ENCODE measurements around the gene WDR64.
"Not testable (repeated sequence)": the region's sequence is repeated elsewhere in the genome, so short reads cannot be mapped to it uniquely, and the experiment has no call there.

WDR64 gene

DNA sequence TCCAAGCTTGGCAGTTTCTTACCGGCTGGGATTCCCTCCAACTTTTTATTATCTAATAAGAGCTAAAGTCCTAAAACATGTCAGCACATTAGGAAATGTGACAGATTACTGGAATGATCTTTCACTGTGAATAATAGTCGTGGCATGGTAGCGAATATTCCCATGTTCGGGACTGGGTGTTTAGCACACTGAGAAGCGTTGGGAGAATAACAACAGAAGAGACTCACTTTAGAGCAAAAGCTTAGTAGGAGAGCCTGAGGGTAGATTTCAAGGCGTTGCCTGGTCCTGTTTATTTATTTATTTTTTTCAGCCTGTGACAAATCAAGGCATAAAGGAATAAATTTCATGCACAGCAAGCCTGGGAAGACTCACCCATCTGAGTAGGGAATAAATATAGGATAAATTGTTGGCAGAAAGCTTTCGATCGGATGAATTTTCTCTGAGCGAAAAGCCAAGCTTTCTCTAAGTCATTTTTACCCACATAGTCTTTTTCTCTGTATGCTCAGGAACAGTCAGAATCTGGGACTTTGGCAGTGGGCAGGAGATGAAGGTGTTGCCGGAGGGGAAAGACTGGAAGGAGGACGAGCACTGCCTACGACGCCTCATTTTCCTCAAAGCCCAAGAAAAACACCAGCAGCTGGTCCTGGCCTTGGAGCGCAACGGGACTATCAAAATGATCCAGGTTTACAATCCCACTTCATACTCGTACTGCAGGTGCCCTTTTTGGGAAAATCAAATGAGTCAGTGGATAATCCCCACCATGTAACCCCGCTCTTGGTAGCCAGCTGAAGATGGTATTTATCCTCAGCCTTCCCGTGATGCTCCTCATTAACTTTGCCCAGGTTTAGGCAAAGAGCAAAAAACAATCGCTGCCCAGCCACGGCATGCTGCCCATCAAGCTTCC, 97.2 kb downstream of the WDR64 start:
- no peak for DNase-seq

DNA sequence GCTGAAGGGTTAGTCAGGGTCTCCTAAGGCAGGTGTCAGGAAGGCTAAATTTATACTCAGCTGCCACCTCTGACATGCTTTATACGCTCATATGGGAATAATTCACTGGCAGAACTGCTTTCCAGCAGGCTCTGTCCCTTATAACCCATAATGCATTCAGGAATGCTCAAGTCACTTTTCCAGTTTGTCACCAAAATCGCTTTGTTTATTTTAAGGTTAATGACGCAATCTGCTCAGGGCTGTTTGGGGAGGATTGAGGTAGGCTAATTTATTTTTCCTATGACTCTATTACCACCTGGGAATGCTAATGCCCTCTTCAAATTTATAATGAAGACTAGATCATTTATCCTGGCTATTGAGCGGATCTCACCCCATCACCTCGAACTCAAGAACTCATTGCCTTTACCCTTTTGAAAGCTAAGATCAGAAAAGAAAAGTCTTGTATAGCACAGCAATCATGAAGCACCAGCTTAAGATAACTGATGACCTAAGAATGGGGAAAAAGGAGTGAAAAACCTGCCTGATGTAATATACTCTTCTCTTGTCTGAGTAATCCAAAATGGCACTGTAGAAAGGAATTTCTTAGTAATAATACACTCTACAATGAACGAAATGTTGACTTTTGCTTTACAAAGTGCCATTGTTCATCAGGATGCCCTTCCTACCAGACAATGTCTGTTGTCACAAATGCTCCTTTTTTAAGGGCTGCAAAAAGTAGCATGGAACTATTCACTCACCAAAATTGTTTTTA, 98.0 kb downstream of the WDR64 start:
- DNase-seq = no peak

GRCh38 chr1:241751524-241751923, 99.4 kb downstream of the WDR64 start:
- no peak for DNase-seq

DNA sequence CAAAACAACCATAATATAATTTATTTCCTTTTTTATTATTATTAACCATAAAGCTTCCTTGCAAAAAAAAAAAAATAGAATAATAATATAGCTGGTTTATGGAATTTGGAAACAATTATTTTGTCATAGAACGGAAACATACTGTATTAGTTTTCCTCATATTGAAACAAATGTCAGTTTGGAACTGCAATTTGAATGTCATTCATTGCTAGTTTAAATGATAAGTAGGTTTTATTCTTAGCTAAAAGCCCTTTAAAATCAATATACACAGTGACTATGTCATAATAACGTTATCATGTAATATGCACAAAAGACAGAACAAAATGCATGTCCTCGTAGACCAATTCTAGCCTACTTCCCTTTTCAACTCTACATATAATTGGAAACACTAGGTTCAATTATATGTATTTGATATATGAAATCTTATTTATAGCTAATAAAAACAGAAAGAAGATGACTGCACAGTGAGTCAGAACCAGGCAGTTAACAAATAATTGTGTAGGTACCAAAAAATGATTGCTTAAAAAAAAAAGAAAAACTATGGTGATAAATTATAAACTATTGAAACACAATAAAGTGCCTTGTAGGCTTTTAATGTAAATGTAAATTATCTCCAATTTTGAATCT, 110.7 kb downstream of the WDR64 start:
- no peak for DNase-seq

DNA sequence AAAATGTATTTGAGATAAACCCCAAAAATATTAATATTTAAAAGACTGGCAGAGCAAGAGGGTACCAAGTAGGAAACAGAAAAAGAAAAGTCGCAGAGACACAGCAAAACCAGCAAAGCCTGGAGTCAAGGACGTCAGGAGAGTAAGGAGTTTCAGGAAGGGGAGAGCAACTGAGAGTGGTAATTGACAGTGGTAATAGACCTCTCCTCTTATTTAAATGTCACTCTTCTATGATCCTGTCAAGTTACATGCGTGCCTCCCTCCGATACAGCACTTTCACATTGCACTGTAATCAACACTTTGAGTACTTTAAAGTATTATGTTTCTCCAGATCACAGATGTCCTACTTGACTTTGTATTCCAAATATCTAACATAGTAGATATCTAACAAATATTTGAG, 113.3 kb downstream of the WDR64 start:
- no peak for DNase-seq

DNA sequence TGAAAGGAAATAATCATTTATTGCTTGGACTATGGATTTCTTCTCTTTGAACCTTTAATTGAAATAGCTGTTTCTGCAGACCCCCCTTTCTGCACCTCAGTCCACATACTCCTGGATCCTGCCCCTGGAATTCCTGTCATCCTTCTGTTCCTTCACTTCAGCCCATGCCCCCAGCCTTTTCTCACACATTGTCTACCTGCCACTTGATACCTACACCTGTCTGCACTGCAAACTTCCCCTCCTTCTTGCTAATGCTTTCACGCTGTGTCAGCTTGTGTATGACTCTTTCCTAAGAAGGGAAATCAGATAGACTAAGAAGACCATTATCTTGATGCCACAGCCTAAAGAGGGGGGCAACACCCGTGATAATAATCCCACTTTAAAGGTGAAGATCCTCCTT, 115.7 kb downstream of the WDR64 start:
- no peak for DNase-seq

GRCh38 chr1:241770115-241770514, 118.0 kb downstream of the WDR64 start:
- no peak for DNase-seq

GRCh38 chr1:241771117-241771516, 119.0 kb downstream of the WDR64 start:
- DNase-seq = no peak

GRCh38 chr1:241772932-241773500, 120.9 kb downstream of the WDR64 start:
- no peak for DNase-seq

- DNase-seq = no peak
Observed at GRCh38 chr1:241773991-241774390, 121.9 kb downstream of the WDR64 start.

DNA sequence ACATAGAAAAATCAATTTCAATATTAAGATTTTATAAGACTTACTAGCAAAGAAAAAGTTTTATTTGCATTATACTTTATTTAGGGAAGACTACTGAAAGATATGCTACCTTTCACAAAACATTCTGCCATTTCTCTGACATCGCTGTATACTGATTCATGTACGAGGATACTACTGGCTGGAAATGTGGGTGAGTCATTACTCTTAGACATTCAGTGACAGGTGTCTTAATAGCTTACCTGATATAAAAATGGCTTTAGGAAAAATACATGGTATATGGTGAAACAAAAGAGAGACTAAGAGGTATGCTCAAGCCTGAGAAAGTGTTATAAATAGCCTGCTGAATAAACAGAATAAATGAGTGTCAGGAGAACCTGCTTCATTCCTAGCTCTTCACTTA, 122.9 kb downstream of the WDR64 start:
- DNase-seq = peak; percentile 20

DNA sequence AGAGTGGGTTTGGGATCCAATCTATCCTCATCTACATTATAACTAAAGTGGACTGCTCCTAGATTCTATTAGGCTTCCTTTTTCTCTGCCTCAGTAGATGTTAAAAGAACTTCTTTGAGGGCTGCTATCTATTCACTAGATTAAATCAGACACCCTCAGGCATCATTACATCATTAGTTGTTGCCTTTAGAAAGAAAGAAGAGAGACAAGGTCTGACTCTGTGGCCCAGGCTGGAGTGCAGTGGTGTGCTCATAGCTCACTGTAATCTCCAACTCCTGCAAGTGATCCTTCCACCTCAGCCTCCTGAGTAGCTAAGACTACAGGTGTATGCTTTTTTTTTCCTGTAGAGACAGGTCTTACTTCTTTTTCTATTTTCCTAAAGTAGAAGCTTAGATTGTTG, 124.8 kb downstream of the WDR64 start:
- DNase-seq = no peak

DNA sequence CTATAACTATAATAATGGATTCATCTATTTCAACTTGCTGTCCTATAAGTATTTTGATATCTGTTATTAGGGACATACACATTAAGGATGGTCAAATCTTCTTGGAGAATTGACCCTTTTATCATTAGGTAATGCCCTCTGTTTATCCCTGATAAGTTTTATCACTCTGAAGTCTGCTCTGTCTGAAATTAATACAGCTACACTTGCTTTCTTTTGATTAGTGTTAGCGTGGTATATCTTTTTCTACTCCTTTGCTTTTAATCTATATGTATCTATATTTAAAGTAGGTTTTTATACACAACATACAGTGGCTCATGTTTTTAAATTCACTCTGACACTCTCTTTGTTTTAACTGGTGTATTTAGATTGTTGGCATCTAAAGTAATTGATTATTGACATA, 126.0 kb downstream of the WDR64 start:
- no peak for DNase-seq

DNA sequence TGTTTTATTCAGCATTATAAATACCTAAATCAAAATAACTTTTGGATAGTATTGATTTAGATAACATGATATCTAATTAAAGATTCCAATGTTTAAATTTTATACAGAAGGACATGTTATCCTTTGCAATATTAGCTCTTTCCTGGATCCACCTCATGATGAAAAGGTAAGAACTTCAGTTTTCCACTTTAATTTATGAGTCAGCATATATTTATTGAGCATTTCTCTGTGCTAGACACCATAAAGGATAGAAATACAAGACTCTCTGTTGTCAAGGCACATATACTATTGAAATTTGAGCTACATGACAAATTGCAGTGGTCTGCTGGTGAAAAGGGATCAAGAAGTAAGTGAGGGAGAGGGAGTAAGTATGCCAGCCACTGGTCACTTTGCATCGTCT, 127.8 kb downstream of the WDR64 start:
- DNase-seq = no peak

- DNase-seq = no peak
Observed at GRCh38 chr1:241782396-241782795, 130.3 kb downstream of the WDR64 start.

GRCh38 chr1:241787691-241788090, 135.6 kb downstream of the WDR64 start:
- DNase-seq = no peak

- no peak for DNase-seq
Observed at GRCh38 chr1:241789061-241789460, 137.0 kb downstream of the WDR64 start.

DNA sequence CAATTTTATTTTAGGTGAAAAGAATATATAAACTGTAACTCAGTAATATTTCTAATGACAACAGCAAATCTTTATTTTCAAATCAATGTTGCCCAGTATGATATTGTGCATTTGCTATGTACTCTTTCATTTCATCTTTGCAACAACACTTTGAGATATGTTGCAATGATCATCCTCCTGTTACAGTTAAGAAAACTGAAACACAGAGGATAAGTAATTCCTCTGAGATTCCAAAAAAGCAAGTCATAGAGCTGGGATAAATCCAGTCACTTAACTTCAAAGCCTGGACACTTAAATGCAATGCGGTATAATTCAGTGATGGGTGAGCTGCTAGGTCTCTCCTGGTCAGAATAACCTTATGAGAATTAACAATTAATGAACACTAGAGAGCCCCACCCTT, 147.3 kb downstream of the WDR64 start:
- DNase-seq = no peak

GRCh38 chr1:241800640-241801039, 148.6 kb downstream of the WDR64 start:
- DNase-seq = no peak

DNA sequence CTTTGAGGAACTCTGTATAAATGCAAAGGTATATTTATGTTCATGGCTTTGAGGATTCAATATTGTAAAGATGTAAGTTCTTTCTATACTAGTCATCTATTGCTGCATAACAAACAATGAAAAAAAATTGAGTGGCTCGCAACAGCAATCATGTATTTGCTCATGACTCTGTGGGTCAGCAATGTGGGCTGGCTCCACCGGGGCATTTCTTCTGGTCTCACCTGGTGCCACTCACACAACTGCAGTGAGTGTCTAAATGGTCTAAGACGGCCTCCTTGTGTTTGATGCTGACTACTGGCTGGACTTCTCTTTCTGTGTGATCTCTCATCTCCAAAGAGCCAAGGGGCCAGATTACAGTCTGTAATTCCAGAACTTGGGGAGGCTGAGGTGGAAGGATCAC, 150.8 kb downstream of the WDR64 start:
- DNase-seq = no peak

- DNase-seq = not testable (repeated sequence)
Observed at GRCh38 chr1:241804706-241805105, 152.6 kb downstream of the WDR64 start.

DNA sequence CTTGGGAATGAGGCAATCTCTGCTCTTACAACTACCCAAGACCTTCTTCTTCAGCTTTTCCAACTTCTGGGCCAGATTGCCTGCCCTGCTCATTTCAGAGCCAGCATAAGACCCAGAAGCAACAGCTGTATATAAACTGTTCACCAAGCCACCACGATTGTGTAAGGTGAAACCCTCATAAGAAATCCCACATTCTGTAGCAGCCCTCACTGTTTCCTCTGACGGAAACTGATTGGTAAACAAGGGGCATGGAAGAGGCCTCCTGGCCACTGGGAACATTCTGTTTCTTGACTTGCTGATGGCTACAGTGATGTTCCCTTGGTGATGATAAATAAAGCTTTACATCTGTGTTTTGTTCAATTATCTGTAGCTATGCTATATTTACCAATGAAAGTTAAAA, 156.2 kb downstream of the WDR64 start:
- no peak for DNase-seq

GRCh38 chr1:241810769-241811405, 158.8 kb downstream of the WDR64 start:
- DNase-seq = no peak

Measured in NCI-H510A treated with DMSO at 0.1 percent for 48 hours (cell line).